K562 (cell line): ENCODE results near the gene LARP4B. TPM values are rescaled to one million over a fixed set of nuclear protein-coding genes. Genes with fewer than 3 reads are reported as not detected.

ENCODE experiments used
- ATAC-seq: fragments of 200-7000 bp; cut with Tn5 transposase; 3 replicates; pipeline ENCODE4 v1.9.1; 2020; ENCODE audit warnings: moderate library complexity
- BruUV-seq: library from RNA; stranded (reverse); fragments of 400-500 nt; replicated peaks from 2 replicates; lab custom pipeline; 2021; lab: Mats Ljungman, UMichigan
- CTCF ChIA-PET: fragments of 300-600 bp; formaldehyde crosslinking; extraction: SDS; loops from one replicate; lab custom pipeline; 2021; ENCODE audit warnings: low intra/inter-chr PET ratio; lab: Yijun Ruan, JAX
- POLR2A ChIA-PET: fragments of 300-600, 350-650 bp; sonication (Branson Sonifier 250); formaldehyde crosslinking; extraction: SDS; loops from one replicate; lab custom pipeline; 2021; ENCODE audit warnings: antibody characterized with exemption, inconsistent platforms; lab: Yijun Ruan, JAX
- DNase-seq, 4 experiments: peaks; one replicate each; pipeline versions ENCODE4 v3.0.0 to v3.0.0-alpha.2; 2011 to 2018; ENCODE audit warnings: low spot score in 3 of 4, mixed read lengths in 3 of 4; ENCODE audit errors: extremely low read depth in 1 of 4
- FAIRE-seq: peaks from 2 replicates; lab custom pipeline; 2011; peaks lifted over from hg19 to GRCh38; lab: Jason Lieb, UNC
- H2AFZ ChIP-seq: 2 replicates; pipeline ENCODE4 v1.6.0; 2011; ENCODE audit warnings: low read depth, low read length, control low read depth, inconsistent platforms
- H3K27ac ChIP-seq: fragments of 200-600 bp; 3 replicates; pipeline ENCODE4 v1.8.0; 2011; ENCODE audit warnings: low read depth, mild to moderate bottlenecking, control low read depth, inconsistent platforms, low read length, moderate library complexity, mixed read lengths; ENCODE audit errors: extremely low read depth
- H3K27me3 ChIP-seq, 2 experiments: fragments of 300-600 bp in 1 of 2; 2 replicates in 1 of 2; 3 replicates in 1 of 2; pipeline versions ENCODE4 v1.6.0 to v1.8.0; 2011; ENCODE audit warnings: inconsistent platforms in 2 of 2, low read length in 2 of 2, mild to moderate bottlenecking in 1 of 2, mixed read lengths in 1 of 2, moderate library complexity in 1 of 2; ENCODE audit not compliant: control insufficient read depth in 2 of 2, insufficient read depth in 2 of 2
- H3K36me3 ChIP-seq: fragments of 300-600 bp; 3 replicates; pipeline ENCODE4 v1.8.0; 2011; ENCODE audit warnings: mild to moderate bottlenecking, low read length, inconsistent platforms; ENCODE audit not compliant: control insufficient read depth, insufficient read depth
- H3K4me1 ChIP-seq, 2 experiments: fragments of 200-600 bp in 1 of 2; replicated peaks in 1 of 2; 2 replicates in 1 of 2; 3 replicates in 1 of 2; pipeline versions ENCODE4 v1.5.1 to v1.8.0; 2011; ENCODE audit warnings: inconsistent platforms in 2 of 2, low read length in 2 of 2, mild to moderate bottlenecking in 1 of 2, mixed read lengths in 1 of 2, moderate library complexity in 1 of 2; ENCODE audit not compliant: control insufficient read depth in 2 of 2, insufficient read depth in 2 of 2
- H3K4me2 ChIP-seq: 2 replicates; pipeline ENCODE4 v1.6.1; 2011; ENCODE audit warnings: low read length, control low read depth, inconsistent platforms, mixed read lengths; ENCODE audit not compliant: insufficient read depth
- H3K4me3 ChIP-seq: fragments of 200-600 bp; sonication (generic), shearing (Covaris generic); 2 replicates; pipeline ENCODE4 v1.5.1; 2016; ENCODE audit warnings: control low read depth, inconsistent platforms
- H3K79me2 ChIP-seq: fragments of 200-600 bp; 3 replicates; pipeline ENCODE4 v1.8.0; 2011; ENCODE audit warnings: low read length, inconsistent platforms; ENCODE audit not compliant: control insufficient read depth, insufficient read depth
- H3K9ac ChIP-seq, 2 experiments: 2 replicates each; pipeline versions ENCODE4 v1.6.0 to v1.6.1; 2011; ENCODE audit warnings: low read depth in 2 of 2, low read length in 2 of 2, control low read depth in 1 of 2, inconsistent platforms in 1 of 2, mild to moderate bottlenecking in 1 of 2, mixed read lengths in 1 of 2; ENCODE audit not compliant: insufficient read depth in 1 of 2
- H3K9me1 ChIP-seq: one replicate; pipeline ENCODE4 v1.6.0; 2011; ENCODE audit warnings: inconsistent platforms, mild to moderate bottlenecking, low read length, moderate library complexity; ENCODE audit not compliant: control insufficient read depth, insufficient read depth
- H3K9me3 ChIP-seq: replicated peaks from 2 replicates; pipeline ENCODE4 v1.5.1; 2011; ENCODE audit warnings: low read depth, low read length, inconsistent platforms; ENCODE audit not compliant: control insufficient read depth, insufficient read depth
- H4K20me1 ChIP-seq: replicated peaks from 2 replicates; pipeline ENCODE4 v1.6.1; 2011; ENCODE audit warnings: low read length, inconsistent platforms, mixed read lengths; ENCODE audit not compliant: control insufficient read depth, insufficient read depth
- MGA ChIP-seq: fragments of 450-650 bp; IDR thresholded peaks from 2 replicates; pipeline ENCODE4 v1.6.1; 2016; ENCODE audit warnings: mild to moderate bottlenecking, moderate library complexity
- PCBP2 ChIP-seq: fragments of 200-400 bp; formaldehyde crosslinking; IDR thresholded peaks from 2 replicates; pipeline ENCODE4 v1.6.1; 2018; ENCODE audit warnings: low read length, low read depth, mild to moderate bottlenecking, moderate library complexity; ENCODE audit not compliant: poor library complexity, severe bottlenecking
- PHF8 ChIP-seq: fragments of 200-600 bp; sonication (generic); IDR thresholded peaks from 2 replicates; pipeline ENCODE4 v1.6.1; 2012; ENCODE audit warnings: mixed run types, mild to moderate bottlenecking, inconsistent platforms, low read length, moderate library complexity, borderline replicate concordance
- SMAD3 ChIP-seq: fragments of 450-650 bp; formaldehyde crosslinking; conservative IDR thresholded peaks from 2 replicates; pipeline ENCODE4 v1.4.0; 2020; ENCODE audit warnings: mild to moderate bottlenecking
- TEAD1 ChIP-seq, 2 experiments: fragments of 450-650 bp in 1 of 2; sonication (generic) in 1 of 2; formaldehyde crosslinking; IDR thresholded peaks; 2 replicates each; pipeline versions ENCODE4 v1.4.0 to v1.8.0; 2020 to 2022; ENCODE audit warnings: mild to moderate bottlenecking in 2 of 2, missing genetic modification reagents in 1 of 2
- WGBS: fragments of 100-300 bp; shearing (Covaris generic); methylation state at CpG from one replicate; pipeline ENCODE4 v1.1.6; 2016; ENCODE audit warnings: low coverage, mixed read lengths; ENCODE audit not compliant: insufficient coverage; ENCODE audit errors: missing lambda C conversion rate; 5-methylcytosine and 5-hydroxymethylcytosine counted together
- in situ Hi-C: fragments of 300-500 bp; cut with MboI; formaldehyde crosslinking; loops from 4 replicates; pipeline ENCODE4 v1.15.0; 2018; ENCODE audit warnings: inconsistent platforms, mixed read lengths
- intact Hi-C: fragments of 100-400 bp; cut with micrococcal nuclease; formaldehyde crosslinking; loops from 2 replicates; pipeline ENCODE4 v1.14.2; 2022
- polyA plus RNA-seq, 8 experiments: library from polyadenylated mRNA; depleted of rRNA in 4 of 8; stranded (reverse) in 5 of 8; unstranded in 3 of 8; fragments of >200 nt; fragmentation: Nextera tagmentation in 2 of 8; fragmentation: Illumina TruSeq in 1 of 8; extraction: Ambion mirVana in 2 of 8; extraction: Trizol in 1 of 8; gene quantifications; 2 replicates each; pipeline versions ENCODE4 v1.2.1 to v1.2.3, GENCODE V29; 2011 to 2014; ENCODE audit warnings: inconsistent platforms in 1 of 8, missing spikeins in 1 of 8
- total RNA-seq, 7 experiments: library from RNA; depleted of rRNA in 6 of 7; stranded (reverse); fragments of >200 nt in 6 of 7; fragmentation: Illumina TruSeq in 2 of 7; extraction: Trizol in 2 of 7; gene quantifications; 2 replicates each; pipeline versions ENCODE4 v1.2.1 to v1.2.3, GENCODE V29; 2011 to 2021; ENCODE audit warnings: low replicate concordance in 1 of 7

Gene LARP4B
- total and polyA plus RNA-seq, 9 of the 15 experiments (the other 6 are each of a cell fraction or from before 2014, with no cell fraction given): 11.8 to 130 (median 42.6) TPM

- 14% methylated on average over 45 of the region's 50 CpGs for WGBS
- DNase-seq (peak; percentile 83 to 87 (median 86)), FAIRE-seq (peak; percentile 94), ATAC-seq (peak; percentile 95)
- H2AFZ ChIP-seq: peak overlapping the region; percentile 100
- ChIA-PET POLR2A (interaction anchor here (0.6 to 1.1 kb wide), 4 partner anchors 11 to 361 kb away, joined by 3 read pairs; no protein-coding TSS in a partner anchor), CTCF (interaction anchor here (0.6 to 2.1 kb wide), 2 partner anchors 64 to 278 kb away, joined by 3 to 9 read pairs; no protein-coding TSS in a partner anchor)
- no peaks in the 10 kb centered on the region for H3K9me3 ChIP-seq
- no peaks in the 10 kb centered on the region for H3K36me3 ChIP-seq
- H3K27ac ChIP-seq: no peak overlapping the region
- peaks cover 24 to 66% of the 10 kb centered on the region in 2 experiments for H3K27me3 ChIP-seq
- in situ Hi-C loops: no loop called here
- H3K9ac ChIP-seq: peak overlapping the region; percentile 61 to 81
- no peaks in the 10 kb centered on the region; the same call in 1 of the 2 replicates for H4K20me1 ChIP-seq
- peak overlapping the region; percentile 54 for H3K4me3 ChIP-seq
- no peaks in the 10 kb centered on the region for H3K79me2 ChIP-seq
- peaks cover 6 to 50% of the 10 kb centered on the region in 2 experiments; a peak in 3 of 5 replicates for H3K4me1 ChIP-seq
- BruUV-seq: no TSS peak
- H3K4me2 ChIP-seq: peak overlapping the region; percentile 84
- H3K9me1 ChIP-seq: peaks cover 3% of the 10 kb centered on the region
- intact Hi-C loops: loop anchor here (1.0 to 5.0 kb wide), 2 partner anchors 197 to 278 kb away; no protein-coding TSS in a partner anchor
- TF ChIP-seq PCBP2: no peak
- TF ChIP-seq MGA: peak; percentile 67
- TF ChIP-seq PHF8: peak; percentile 53; the same call in 1 of the 2 replicates
- no peak for TF ChIP-seq SMAD3 (CRISPR knock-in tag)
- TF ChIP-seq TEAD1 (CRISPR knock-in tag; IDR thresholded peaks at IDR 0.05): peak in 1 of 2 experiments; percentile 76; a peak in 1 of 4 replicates
Observed at GRCh38 chr10:788796-789748, 142.4 kb downstream of the LARP4B start.
